K562 (cell line): Measurements from ENCODE around the gene MAP4K5. TPM values are rescaled to one million over a fixed set of nuclear protein-coding genes. Genes with fewer than 3 reads are reported as not detected.

Source experiments
- ATAC-seq: fragments of 200-7000 bp; cut with Tn5 transposase; 3 replicates; pipeline ENCODE4 v1.9.1; 2020; ENCODE audit warnings: moderate library complexity
- BruUV-seq: library from RNA; stranded (reverse); fragments of 400-500 nt; replicated peaks from 2 replicates; lab custom pipeline; 2021; lab: Mats Ljungman, UMichigan
- CTCF ChIA-PET: fragments of 300-600 bp; formaldehyde crosslinking; extraction: SDS; loops from one replicate; lab custom pipeline; 2021; ENCODE audit warnings: low intra/inter-chr PET ratio; lab: Yijun Ruan, JAX
- POLR2A ChIA-PET: fragments of 300-600, 350-650 bp; sonication (Branson Sonifier 250); formaldehyde crosslinking; extraction: SDS; loops from one replicate; lab custom pipeline; 2021; ENCODE audit warnings: antibody characterized with exemption, inconsistent platforms; lab: Yijun Ruan, JAX
- DNase-seq, 4 experiments: peaks; one replicate each; pipeline versions ENCODE4 v3.0.0 to v3.0.0-alpha.2; 2011 to 2018; ENCODE audit warnings: low spot score in 3 of 4, mixed read lengths in 3 of 4; ENCODE audit errors: extremely low read depth in 1 of 4
- FAIRE-seq: peaks from 2 replicates; lab custom pipeline; 2011; peaks lifted over from hg19 to GRCh38; lab: Jason Lieb, UNC
- H2AFZ ChIP-seq: 2 replicates; pipeline ENCODE4 v1.6.0; 2011; ENCODE audit warnings: low read depth, low read length, control low read depth, inconsistent platforms
- H3K27ac ChIP-seq: fragments of 200-600 bp; 3 replicates; pipeline ENCODE4 v1.8.0; 2011; ENCODE audit warnings: low read depth, mild to moderate bottlenecking, control low read depth, inconsistent platforms, low read length, moderate library complexity, mixed read lengths; ENCODE audit errors: extremely low read depth
- H3K27me3 ChIP-seq, 2 experiments: fragments of 300-600 bp in 1 of 2; 2 replicates in 1 of 2; 3 replicates in 1 of 2; pipeline versions ENCODE4 v1.6.0 to v1.8.0; 2011; ENCODE audit warnings: inconsistent platforms in 2 of 2, low read length in 2 of 2, mild to moderate bottlenecking in 1 of 2, mixed read lengths in 1 of 2, moderate library complexity in 1 of 2; ENCODE audit not compliant: control insufficient read depth in 2 of 2, insufficient read depth in 2 of 2
- H3K36me3 ChIP-seq: fragments of 300-600 bp; 3 replicates; pipeline ENCODE4 v1.8.0; 2011; ENCODE audit warnings: mild to moderate bottlenecking, low read length, inconsistent platforms; ENCODE audit not compliant: control insufficient read depth, insufficient read depth
- H3K4me1 ChIP-seq, 2 experiments: fragments of 200-600 bp in 1 of 2; replicated peaks in 1 of 2; 2 replicates in 1 of 2; 3 replicates in 1 of 2; pipeline versions ENCODE4 v1.5.1 to v1.8.0; 2011; ENCODE audit warnings: inconsistent platforms in 2 of 2, low read length in 2 of 2, mild to moderate bottlenecking in 1 of 2, mixed read lengths in 1 of 2, moderate library complexity in 1 of 2; ENCODE audit not compliant: control insufficient read depth in 2 of 2, insufficient read depth in 2 of 2
- H3K4me2 ChIP-seq: 2 replicates; pipeline ENCODE4 v1.6.1; 2011; ENCODE audit warnings: low read length, control low read depth, inconsistent platforms, mixed read lengths; ENCODE audit not compliant: insufficient read depth
- H3K4me3 ChIP-seq: fragments of 200-600 bp; sonication (generic), shearing (Covaris generic); 2 replicates; pipeline ENCODE4 v1.5.1; 2016; ENCODE audit warnings: control low read depth, inconsistent platforms
- H3K79me2 ChIP-seq: fragments of 200-600 bp; 3 replicates; pipeline ENCODE4 v1.8.0; 2011; ENCODE audit warnings: low read length, inconsistent platforms; ENCODE audit not compliant: control insufficient read depth, insufficient read depth
- H3K9ac ChIP-seq, 2 experiments: 2 replicates each; pipeline versions ENCODE4 v1.6.0 to v1.6.1; 2011; ENCODE audit warnings: low read depth in 2 of 2, low read length in 2 of 2, control low read depth in 1 of 2, inconsistent platforms in 1 of 2, mild to moderate bottlenecking in 1 of 2, mixed read lengths in 1 of 2; ENCODE audit not compliant: insufficient read depth in 1 of 2
- H3K9me1 ChIP-seq: one replicate; pipeline ENCODE4 v1.6.0; 2011; ENCODE audit warnings: inconsistent platforms, mild to moderate bottlenecking, low read length, moderate library complexity; ENCODE audit not compliant: control insufficient read depth, insufficient read depth
- H3K9me3 ChIP-seq: replicated peaks from 2 replicates; pipeline ENCODE4 v1.5.1; 2011; ENCODE audit warnings: low read depth, low read length, inconsistent platforms; ENCODE audit not compliant: control insufficient read depth, insufficient read depth
- H4K20me1 ChIP-seq: replicated peaks from 2 replicates; pipeline ENCODE4 v1.6.1; 2011; ENCODE audit warnings: low read length, inconsistent platforms, mixed read lengths; ENCODE audit not compliant: control insufficient read depth, insufficient read depth
- CBFA2T3 ChIP-seq: fragments of 450-650 bp; IDR thresholded peaks from 2 replicates; pipeline ENCODE4 v1.6.1; 2017
- E2F1 ChIP-seq: sonication (generic); formaldehyde crosslinking; IDR thresholded peaks from 2 replicates; pipeline ENCODE4 v1.8.1; 2023; ENCODE audit warnings: mild to moderate bottlenecking, missing genetic modification reagents, moderate library complexity
- FOXJ2 ChIP-seq: fragments of 200-800 bp; sonication (Bioruptor generic); IDR thresholded peaks from 2 replicates; pipeline ENCODE4 v1.6.1; 2016; ENCODE audit warnings: missing genetic modification characterization, missing compliant biosample characterization
- HDAC2 ChIP-seq: fragments of 450-650 bp; IDR thresholded peaks from 2 replicates; pipeline ENCODE4 v1.6.1; 2016; ENCODE audit warnings: mild to moderate bottlenecking
- KAT2B ChIP-seq: IDR thresholded peaks from one replicate; pipeline ENCODE4 v1.6.1; 2012; ENCODE audit warnings: low read depth, mild to moderate bottlenecking, control low read depth, inconsistent platforms, low read length, moderate library complexity
- NFXL1 ChIP-seq: fragments of 450-650 bp; formaldehyde crosslinking; IDR thresholded peaks from 2 replicates; pipeline ENCODE4 v1.4.0; 2021; ENCODE audit warnings: mild to moderate bottlenecking
- PHF8 ChIP-seq: fragments of 200-600 bp; sonication (generic); IDR thresholded peaks from 2 replicates; pipeline ENCODE4 v1.6.1; 2012; ENCODE audit warnings: mixed run types, mild to moderate bottlenecking, inconsistent platforms, low read length, moderate library complexity, borderline replicate concordance
- THRB ChIP-seq: fragments of 450-650 bp; formaldehyde crosslinking; conservative IDR thresholded peaks from 2 replicates; pipeline ENCODE4 v1.4.0; 2022; ENCODE audit warnings: mild to moderate bottlenecking, missing genetic modification characterization
- ZNF143 ChIP-seq: sonication (generic); formaldehyde crosslinking; IDR thresholded peaks from 2 replicates; pipeline ENCODE4 v1.9.0; 2022; ENCODE audit warnings: mild to moderate bottlenecking, missing genetic modification reagents
- WGBS: fragments of 100-300 bp; shearing (Covaris generic); methylation state at CpG from one replicate; pipeline ENCODE4 v1.1.6; 2016; ENCODE audit warnings: low coverage, mixed read lengths; ENCODE audit not compliant: insufficient coverage; ENCODE audit errors: missing lambda C conversion rate; 5-methylcytosine and 5-hydroxymethylcytosine counted together
- in situ Hi-C: fragments of 300-500 bp; cut with MboI; formaldehyde crosslinking; loops from 4 replicates; pipeline ENCODE4 v1.15.0; 2018; ENCODE audit warnings: inconsistent platforms, mixed read lengths
- intact Hi-C: fragments of 100-400 bp; cut with micrococcal nuclease; formaldehyde crosslinking; loops from 2 replicates; pipeline ENCODE4 v1.14.2; 2022
- polyA plus RNA-seq, 8 experiments: library from polyadenylated mRNA; depleted of rRNA in 4 of 8; stranded (reverse) in 5 of 8; unstranded in 3 of 8; fragments of >200 nt; fragmentation: Nextera tagmentation in 2 of 8; fragmentation: Illumina TruSeq in 1 of 8; extraction: Ambion mirVana in 2 of 8; extraction: Trizol in 1 of 8; gene quantifications; 2 replicates each; pipeline versions ENCODE4 v1.2.1 to v1.2.3, GENCODE V29; 2011 to 2014; ENCODE audit warnings: inconsistent platforms in 1 of 8, missing spikeins in 1 of 8
- total RNA-seq, 7 experiments: library from RNA; depleted of rRNA in 6 of 7; stranded (reverse); fragments of >200 nt in 6 of 7; fragmentation: Illumina TruSeq in 2 of 7; extraction: Trizol in 2 of 7; gene quantifications; 2 replicates each; pipeline versions ENCODE4 v1.2.1 to v1.2.3, GENCODE V29; 2011 to 2021; ENCODE audit warnings: low replicate concordance in 1 of 7
- TF ChIP-seq, protein P1 (sequence below): fragments of 450-650 bp; IDR thresholded peaks from 2 replicates; pipeline ENCODE4 v1.6.1; 2016; ENCODE audit warnings: antibody characterized with exemption
- TF ChIP-seq, protein P2 (sequence below): sonication (generic); formaldehyde crosslinking; IDR thresholded peaks from 2 replicates; pipeline ENCODE4 v1.8.1; 2023; ENCODE audit warnings: mild to moderate bottlenecking, missing genetic modification reagents

Gene MAP4K5
- total and polyA plus RNA-seq, 9 of the 15 experiments (the other 6 are each of a cell fraction or from before 2014, with no cell fraction given) = 5.9 to 29.4 (median 18.0) TPM

DNA sequence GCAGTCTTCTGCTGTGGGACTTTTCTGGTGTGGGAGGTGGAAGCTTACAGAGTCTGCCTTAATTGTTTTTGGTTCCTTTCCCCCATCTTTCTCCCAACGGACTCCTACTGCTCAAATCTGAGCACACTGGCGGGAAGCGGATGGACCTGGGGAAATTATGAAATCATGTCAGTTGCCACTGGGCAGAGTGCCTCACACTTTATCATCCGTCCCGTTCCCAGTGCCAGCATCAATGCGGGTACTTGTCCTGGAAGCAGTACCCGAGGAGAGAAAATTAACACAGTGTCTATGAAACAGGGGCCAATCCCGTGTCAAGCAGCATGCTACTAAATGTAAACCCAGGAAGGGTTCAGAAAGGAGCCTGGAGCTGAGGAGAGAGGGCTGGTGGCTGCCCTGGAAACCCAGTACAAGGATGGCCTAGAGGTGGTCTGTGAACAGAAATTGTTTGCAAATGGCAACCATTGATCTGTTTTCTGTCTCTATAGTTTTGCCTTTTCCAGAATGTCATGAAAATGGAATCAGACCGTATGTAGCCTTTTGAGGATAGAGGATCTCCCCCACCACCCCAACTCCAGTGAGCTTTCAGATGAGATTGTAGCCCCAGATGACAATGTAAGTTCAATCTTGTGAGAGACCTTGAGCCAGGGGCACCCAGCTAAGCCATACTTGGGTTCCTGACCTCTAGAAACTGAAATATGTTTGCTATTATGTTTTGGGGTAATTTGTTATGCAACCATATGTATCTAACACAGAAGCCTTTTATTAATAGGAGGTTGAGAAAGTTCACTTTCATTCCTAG lies 134.8 kb downstream of the MAP4K5 start:
- TSS peak; percentile 55 for BruUV-seq
- ChIA-PET CTCF (no interaction called here), POLR2A (interaction anchor here (0.9 to 1.3 kb wide), 2 partner anchors 23 to 66 kb away, joined by 3 to 5 read pairs; no protein-coding TSS in a partner anchor)
- DNase-seq (peak in 1 of 4 experiments; percentile 4), FAIRE-seq (no peak), ATAC-seq (peak; percentile 24)
- Histone ChIP-seq H3K4me3 (peak overlapping the region; percentile 60), H3K27me3 (no peaks in the 10 kb centered on the region), H3K4me1 (peaks cover 5 to 15% of the 10 kb centered on the region in 2 experiments; a peak in 4 of 5 replicates), H4K20me1 (no peaks in the 10 kb centered on the region), H3K36me3 (peaks cover 3% of the 10 kb centered on the region; the same call in 1 of the 3 replicates), H3K9me1 (no peaks in the 10 kb centered on the region), H2AFZ (peak overlapping the region; percentile 99), H3K9me3 (no peaks in the 10 kb centered on the region), H3K27ac (peak overlapping the region; percentile 74; the same call in 1 of the 3 replicates), H3K79me2 (peaks cover 24% of the 10 kb centered on the region), H3K9ac (peak overlapping the region; percentile 86 to 93), H3K4me2 (peak overlapping the region; percentile 84)
- intact Hi-C loops = loop anchor here (2.0 to 5.0 kb wide), 2 partner anchors 77 to 135 kb away; partner anchors contain the start of gene MAP4K5
- TF ChIP-seq KAT2B (no peak), E2F1 (CRISPR knock-in tag) (no peak), THRB (no peak), ZNF143 (CRISPR knock-in tag) (no peak), PHF8 (no peak), FOXJ2 (tag) (no peak), HDAC2 (no peak), NFXL1 (no peak), CBFA2T3 (no peak)
- TF ChIP-seq, protein P1, sequence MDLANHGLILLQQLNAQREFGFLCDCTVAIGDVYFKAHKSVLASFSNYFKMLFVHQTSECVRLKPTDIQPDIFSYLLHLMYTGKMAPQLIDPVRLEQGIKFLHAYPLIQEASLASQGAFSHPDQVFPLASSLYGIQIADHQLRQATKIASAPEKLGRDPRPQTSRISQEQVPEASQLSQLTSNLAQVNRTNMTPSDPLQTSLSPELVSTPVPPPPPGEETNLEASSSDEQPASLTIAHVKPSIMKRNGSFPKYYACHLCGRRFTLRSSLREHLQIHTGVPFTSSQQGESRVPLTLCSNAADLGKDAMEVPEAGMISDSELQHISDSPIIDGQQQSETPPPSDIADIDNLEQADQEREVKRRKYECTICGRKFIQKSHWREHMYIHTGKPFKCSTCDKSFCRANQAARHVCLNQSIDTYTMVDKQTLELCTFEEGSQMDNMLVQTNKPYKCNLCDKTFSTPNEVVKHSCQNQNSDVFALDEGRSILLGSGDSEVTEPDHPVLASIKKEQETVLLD = 0 out of 2 replicates have a peak, but pooled peaks have one; percentile 3
- TF ChIP-seq, protein P2, sequence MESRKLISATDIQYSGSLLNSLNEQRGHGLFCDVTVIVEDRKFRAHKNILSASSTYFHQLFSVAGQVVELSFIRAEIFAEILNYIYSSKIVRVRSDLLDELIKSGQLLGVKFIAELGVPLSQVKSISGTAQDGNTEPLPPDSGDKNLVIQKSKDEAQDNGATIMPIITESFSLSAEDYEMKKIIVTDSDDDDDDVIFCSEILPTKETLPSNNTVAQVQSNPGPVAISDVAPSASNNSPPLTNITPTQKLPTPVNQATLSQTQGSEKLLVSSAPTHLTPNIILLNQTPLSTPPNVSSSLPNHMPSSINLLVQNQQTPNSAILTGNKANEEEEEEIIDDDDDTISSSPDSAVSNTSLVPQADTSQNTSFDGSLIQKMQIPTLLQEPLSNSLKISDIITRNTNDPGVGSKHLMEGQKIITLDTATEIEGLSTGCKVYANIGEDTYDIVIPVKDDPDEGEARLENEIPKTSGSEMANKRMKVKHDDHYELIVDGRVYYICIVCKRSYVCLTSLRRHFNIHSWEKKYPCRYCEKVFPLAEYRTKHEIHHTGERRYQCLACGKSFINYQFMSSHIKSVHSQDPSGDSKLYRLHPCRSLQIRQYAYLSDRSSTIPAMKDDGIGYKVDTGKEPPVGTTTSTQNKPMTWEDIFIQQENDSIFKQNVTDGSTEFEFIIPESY (CRISPR knock-in tag) = peak; percentile 52; the same call in 1 of the 2 replicates
- in situ Hi-C loops = no loop called here
- WGBS = 32% methylated on average over 9 of the region's 9 CpGs
